H1 (cell line): ENCODE measurements around the gene CPLANE2. TPM values are rescaled to one million over a fixed set of nuclear protein-coding genes. Genes with fewer than 3 reads are reported as not detected.

ENCODE experiments used
- ASH2L ChIP-seq: fragments of 200-600, 300-600 bp; sonication (generic); IDR thresholded peaks from one replicate; pipeline ENCODE4 v1.7.1; 2017; ENCODE audit warnings: low read length
- PHF8 ChIP-seq: fragments of 200-600 bp; sonication (generic); conservative IDR thresholded peaks from 2 replicates; pipeline ENCODE4 v1.7.1; 2012; ENCODE audit warnings: low read depth, mild to moderate bottlenecking, inconsistent platforms, low read length, moderate library complexity
- TBP ChIP-seq: IDR thresholded peaks from 2 replicates; pipeline ENCODE4 v1.6.1; 2011; ENCODE audit warnings: low read depth, low read length, improper control_type of control experiment
- TCF12 ChIP-seq: IDR thresholded peaks from 2 replicates; pipeline ENCODE4 v1.6.1; 2011; ENCODE audit warnings: low read depth, mild to moderate bottlenecking, low read length
- USF2 ChIP-seq: IDR thresholded peaks from 2 replicates; pipeline ENCODE4 v1.6.1; 2011; ENCODE audit warnings: low read length, improper control_type of control experiment
- YY1 ChIP-seq: IDR thresholded peaks from 2 replicates; pipeline ENCODE4 v1.6.1; 2011; ENCODE audit warnings: low read depth, mild to moderate bottlenecking, low read length
- polyA plus RNA-seq, 7 experiments: library from polyadenylated mRNA; depleted of rRNA in 3 of 7; stranded (reverse) in 5 of 7; unstranded in 2 of 7; fragments of >200 nt in 5 of 7; fragments of 200-250 nt in 2 of 7; gene quantifications; 1 replicate in 5 of 7; 2 replicates in 1 of 7; 4 replicates in 1 of 7; pipeline versions ENCODE4 v1.2.1 to v1.2.3, GENCODE V29; 2011 to 2013; ENCODE audit warnings: missing spikeins in 2 of 7, mixed read lengths in 2 of 7
- total RNA-seq: library from RNA; stranded (reverse); fragmentation: NEBNext Ultra II Directional; extraction: Animal tissue kit (Norgen Biotek cat#: 25700); gene quantifications from 2 replicates; pipeline ENCODE4 v1.2.1, GENCODE V29; 2021

Gene CPLANE2
- total and polyA plus RNA-seq, 2 of the 8 experiments (the other 6 are each of a cell fraction or from before 2014, with no cell fraction given): 2.3 to 2.5 TPM

- TF ChIP-seq USF2 (no peak), PHF8 (no peak), ASH2L (no peak), TCF12 (no peak), YY1 (no peak), TBP (no peak)
Observed at GRCh38 chr1:16183179-16183578, 53.8 kb downstream of the CPLANE2 start (continued).
